Measurements from ENCODE around the gene ASXL2.

Gene ASXL2

DNA sequence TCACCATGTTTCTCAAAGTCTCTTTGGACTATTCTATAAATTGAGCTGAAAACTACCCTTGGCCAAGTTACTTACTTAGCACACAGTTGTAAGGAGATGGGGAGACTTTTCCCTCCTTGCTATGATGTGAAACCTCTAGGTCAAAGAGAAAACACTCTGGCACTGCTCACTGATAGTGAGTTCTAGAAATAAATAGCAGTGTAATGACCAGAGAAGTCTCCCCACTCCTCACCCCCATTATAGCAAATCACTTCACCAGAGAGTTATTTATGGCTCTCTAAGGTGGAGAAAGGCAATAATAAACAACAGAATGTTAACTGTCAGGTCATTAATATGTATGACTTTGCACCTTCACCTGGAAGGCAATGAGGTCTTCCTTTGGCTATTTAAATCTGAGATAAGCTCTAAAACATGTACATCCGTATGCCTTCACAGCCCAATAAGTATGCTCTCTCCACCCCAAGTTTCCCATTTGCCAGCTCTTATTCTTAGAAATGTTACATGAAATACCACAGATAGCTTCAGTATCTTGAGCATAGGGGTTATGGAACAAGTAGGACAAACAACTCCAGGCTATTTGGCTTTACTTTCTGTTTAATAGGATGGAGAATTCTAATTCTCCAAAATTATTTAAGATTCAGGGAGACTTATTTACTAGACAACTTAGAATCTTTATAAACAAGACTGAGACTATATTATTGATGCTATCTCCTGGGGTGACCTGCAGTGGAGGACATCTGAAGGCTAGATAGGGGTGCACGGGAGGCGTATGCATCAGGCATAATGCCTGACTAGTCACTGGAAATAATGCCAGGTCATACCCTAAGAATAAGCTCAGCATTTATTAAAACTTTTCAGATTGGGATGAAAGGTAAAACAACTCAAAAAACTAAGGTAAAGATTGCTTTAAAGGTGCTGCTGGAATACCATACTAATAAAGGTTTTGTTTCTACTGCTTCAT is 139.6 kb downstream of the ASXL2 start:
- H3K4me3 Mint-ChIP-seq, result no peak overlapping the region
- H3K36me3 Mint-ChIP-seq, result peaks cover 35% of the 10 kb centered on the region
- peaks cover 21% of the 10 kb centered on the region for H3K4me1 Mint-ChIP-seq
- H3K27ac Mint-ChIP-seq, result no peak overlapping the region
- H3K27me3 Mint-ChIP-seq, result no peaks in the 10 kb centered on the region
- DNase-seq, result no peak
- CTCF ChIA-PET, result interaction anchor here (0.5 to 1.2 kb wide), 3 partner anchors 38 to 401 kb away, joined by 3 read pairs; no protein-coding TSS in a partner anchor
- H3K9me3 Mint-ChIP-seq, result no peaks in the 10 kb centered on the region

DNA sequence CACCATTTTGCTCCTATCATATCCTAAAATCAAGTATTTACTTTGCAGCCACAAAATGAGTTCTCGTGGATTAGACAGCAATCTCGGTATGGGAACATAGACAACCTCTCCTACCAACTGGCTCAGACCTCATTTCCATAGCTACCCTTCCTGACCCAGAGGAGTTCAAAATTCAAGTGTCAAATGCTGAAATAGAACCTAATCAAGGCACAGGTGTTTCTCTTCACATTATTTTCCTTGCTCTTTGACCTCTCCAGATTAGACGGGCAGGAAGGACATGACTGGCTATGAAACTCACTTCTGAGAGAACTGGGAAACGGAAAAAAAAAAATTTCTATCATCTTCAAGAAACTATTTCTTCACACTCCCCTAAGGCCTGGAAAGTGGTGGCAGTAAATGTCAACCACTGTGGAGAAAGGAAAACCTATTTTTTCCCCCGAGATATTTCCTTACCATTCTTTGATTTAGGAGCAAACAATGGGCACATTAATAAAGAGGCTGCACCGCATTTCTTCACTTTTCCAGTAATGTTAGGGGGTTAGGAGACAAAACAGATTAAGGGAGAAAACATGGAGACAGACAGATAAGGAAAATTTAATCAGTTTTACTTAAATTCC is 141.3 kb downstream of the ASXL2 start:
- no peak overlapping the region for H3K27ac Mint-ChIP-seq

DNA sequence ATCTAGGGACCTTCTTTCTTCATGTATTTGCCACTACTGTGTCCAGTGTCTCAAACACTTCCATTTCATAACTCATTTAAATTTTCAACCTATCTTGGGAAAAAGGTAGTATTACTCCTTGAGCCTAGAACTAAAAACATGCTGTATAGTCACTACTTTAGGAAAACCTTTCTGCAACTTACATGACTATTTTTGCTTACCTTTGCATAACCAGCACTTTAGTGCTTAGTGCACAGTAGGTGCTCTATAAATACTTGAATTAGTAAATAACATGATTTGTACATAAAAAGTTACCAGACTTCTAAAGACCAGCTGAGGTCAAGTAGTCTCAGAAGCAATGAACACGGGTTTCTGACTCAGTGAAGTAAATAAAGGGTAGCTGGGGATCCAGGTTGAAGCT is 142.5 kb downstream of the ASXL2 start:
- H3K4me1 Mint-ChIP-seq, result no peaks in the 10 kb centered on the region
- H3K4me3 Mint-ChIP-seq, result no peak overlapping the region
- no peak for DNase-seq
- peaks cover 9% of the 10 kb centered on the region for H3K36me3 Mint-ChIP-seq
- no peaks in the 10 kb centered on the region for H3K9me3 Mint-ChIP-seq
- no peaks in the 10 kb centered on the region for H3K27me3 Mint-ChIP-seq
- CTCF ChIA-PET, result no interaction called here
- peak overlapping the region; percentile 21 for H3K27ac Mint-ChIP-seq

More for the DNA sequence above, 141.3 kb downstream of the ASXL2 start:
- Mint-ChIP-seq H3K4me1 (peaks cover 6% of the 10 kb centered on the region), H3K36me3 (peaks cover 21% of the 10 kb centered on the region), H3K4me3 (no peak overlapping the region), H3K9me3 (no peaks in the 10 kb centered on the region), H3K27me3 (no peaks in the 10 kb centered on the region)
- no peak for DNase-seq
- CTCF ChIA-PET, result interaction anchor here (0.6 kb wide), 1 partner anchor 545 kb away, joined by 3 read pairs; no protein-coding TSS in a partner anchor

DNA sequence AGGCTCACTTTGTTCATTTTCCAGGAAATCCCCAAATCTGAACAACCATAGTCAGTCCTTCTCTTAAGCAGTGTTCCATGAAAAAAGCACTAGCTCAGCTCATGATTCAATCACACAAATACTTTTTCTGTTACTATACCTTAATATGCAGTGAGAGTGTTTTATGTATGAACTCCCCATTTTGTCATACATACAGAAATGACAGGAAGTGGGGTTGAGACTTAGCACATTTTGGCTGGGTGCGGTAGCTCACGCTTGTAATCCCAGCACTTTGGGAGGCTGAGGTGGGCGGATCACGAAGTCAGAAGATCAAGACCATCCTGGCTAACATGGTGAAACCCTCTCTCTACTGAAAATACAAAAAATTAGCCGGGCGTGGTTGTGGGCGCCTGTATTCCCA is 149.7 kb downstream of the ASXL2 start:
- Mint-ChIP-seq H3K27me3 (peaks cover 11% of the 10 kb centered on the region), H3K36me3 (no peaks in the 10 kb centered on the region), H3K4me1 (no peaks in the 10 kb centered on the region), H3K9me3 (no peaks in the 10 kb centered on the region), H3K27ac (no peak overlapping the region), H3K4me3 (no peak overlapping the region)
- DNase-seq, result no peak
- CTCF ChIA-PET, result no interaction called here

DNA sequence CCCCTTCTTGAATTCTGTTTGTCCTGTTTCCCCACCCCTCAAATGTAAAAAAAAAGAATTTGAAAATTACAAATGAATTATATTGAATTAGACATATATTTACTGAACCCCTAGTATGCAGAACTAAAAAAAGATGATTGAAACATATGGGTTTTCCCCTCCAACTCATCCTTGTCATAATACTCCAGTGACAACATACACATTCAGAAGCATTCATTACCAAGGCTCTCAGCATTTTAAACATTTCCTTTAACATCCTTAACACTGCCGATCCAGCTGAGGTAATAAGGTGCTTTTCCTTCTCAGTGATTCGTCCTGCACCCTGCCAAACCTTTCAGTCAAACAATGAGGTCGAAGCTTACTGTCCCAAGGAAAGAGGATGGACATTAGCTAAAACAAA is 151.8 kb downstream of the ASXL2 start:
- Mint-ChIP-seq H3K4me3 (no peak overlapping the region), H3K27me3 (peaks cover 17% of the 10 kb centered on the region), H3K27ac (no peak overlapping the region), H3K36me3 (no peaks in the 10 kb centered on the region), H3K9me3 (no peaks in the 10 kb centered on the region), H3K4me1 (peaks cover 6% of the 10 kb centered on the region)
- DNase-seq, result no peak
- CTCF ChIA-PET, result interaction anchor here (1.0 kb wide), 1 partner anchor 16 kb away, joined by 4 read pairs; no protein-coding TSS in a partner anchor

DNA sequence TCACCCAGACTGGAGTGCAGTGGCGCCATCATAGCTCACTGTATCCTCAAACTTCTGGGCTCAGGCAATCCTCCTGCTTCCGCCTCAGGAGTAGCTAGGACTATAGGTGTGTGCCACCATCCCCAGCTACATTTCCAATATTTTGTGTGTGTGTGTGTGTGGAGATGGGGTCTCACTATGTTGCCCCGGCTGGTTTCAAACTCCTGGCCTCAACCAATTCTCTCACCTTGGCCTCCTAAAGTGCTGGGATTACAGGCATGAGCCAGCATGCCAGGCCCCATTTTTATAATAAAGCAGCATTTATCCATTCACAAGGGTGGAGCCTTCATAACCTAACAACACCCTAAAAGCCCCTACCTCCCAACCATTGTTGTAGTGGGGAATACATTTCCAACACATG is 152.4 kb downstream of the ASXL2 start:
- Mint-ChIP-seq H3K9me3 (no peaks in the 10 kb centered on the region), H3K4me1 (peaks cover 7% of the 10 kb centered on the region), H3K27me3 (peaks cover 18% of the 10 kb centered on the region), H3K36me3 (no peaks in the 10 kb centered on the region), H3K27ac (no peak overlapping the region), H3K4me3 (no peak overlapping the region)
- DNase-seq, result no peak
- CTCF ChIA-PET, result no interaction called here

DNA sequence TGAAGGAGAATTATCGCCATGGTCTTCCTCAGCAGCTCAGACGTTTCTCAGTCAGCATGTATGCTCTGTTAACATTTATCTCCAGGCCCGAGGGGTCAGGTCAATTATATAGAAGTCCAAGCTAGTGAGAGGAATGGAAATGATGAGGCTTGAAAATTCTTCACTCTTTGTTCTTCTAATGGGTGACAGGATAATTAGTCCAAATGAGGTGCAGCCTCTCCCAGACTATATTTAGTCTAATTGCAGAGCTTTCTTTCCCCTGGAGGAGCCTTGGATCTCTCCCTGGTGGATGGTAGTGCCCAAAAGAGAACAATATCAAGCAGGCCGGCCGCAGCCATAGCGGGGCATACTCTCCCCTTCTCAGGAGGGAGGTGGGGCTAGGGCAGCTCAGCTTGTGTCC is 153.5 kb downstream of the ASXL2 start:
- Mint-ChIP-seq H3K36me3 (no peaks in the 10 kb centered on the region), H3K4me1 (peaks cover 7% of the 10 kb centered on the region), H3K9me3 (no peaks in the 10 kb centered on the region), H3K27me3 (peaks cover 18% of the 10 kb centered on the region), H3K4me3 (no peak overlapping the region), H3K27ac (no peak overlapping the region)
- CTCF ChIA-PET, result no interaction called here
- no peak for DNase-seq

DNA sequence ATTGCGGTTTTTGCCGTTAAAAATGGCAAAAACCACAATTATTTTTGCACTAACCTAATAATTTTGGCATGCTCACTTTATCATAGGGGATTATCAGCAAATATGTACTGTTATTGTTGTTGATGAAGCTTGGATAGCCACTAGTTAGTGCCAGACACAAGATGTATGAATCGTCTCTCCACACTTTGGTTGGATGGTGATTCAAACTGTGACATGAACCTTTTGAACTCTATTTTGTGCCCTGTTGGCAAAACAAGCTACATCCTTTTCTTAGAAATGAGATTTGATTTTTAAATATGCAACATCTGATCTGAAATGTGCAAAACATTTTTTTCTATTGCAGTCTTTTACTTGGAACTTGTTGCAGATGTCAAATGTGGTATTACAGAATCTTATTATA is 156.1 kb downstream of the ASXL2 start:
- no peak for DNase-seq
- H3K27ac Mint-ChIP-seq, result no peak overlapping the region
- CTCF ChIA-PET, result no interaction called here
- H3K9me3 Mint-ChIP-seq, result no peaks in the 10 kb centered on the region
- H3K36me3 Mint-ChIP-seq, result no peaks in the 10 kb centered on the region
- peaks cover 12% of the 10 kb centered on the region for H3K4me1 Mint-ChIP-seq
- H3K4me3 Mint-ChIP-seq, result no peak overlapping the region
- H3K27me3 Mint-ChIP-seq, result peaks cover 17% of the 10 kb centered on the region

DNA sequence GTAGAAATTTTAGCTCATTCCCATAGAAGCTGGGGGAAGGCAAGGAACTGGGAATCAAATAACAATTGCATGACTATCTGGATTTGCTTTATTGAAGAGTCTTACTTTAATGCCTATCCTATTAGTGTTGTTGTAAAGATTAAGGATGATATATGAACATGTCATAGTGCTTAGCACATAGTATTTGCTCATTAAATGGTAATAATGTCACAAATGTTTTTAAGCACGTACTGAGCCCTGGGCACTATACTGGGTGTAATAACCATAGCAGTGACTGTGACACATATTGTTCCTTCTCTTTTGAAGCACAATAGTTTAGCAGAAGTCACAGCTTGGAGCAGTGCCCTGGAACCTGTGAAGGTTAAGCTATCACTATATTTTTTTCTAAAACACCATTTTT is 157.7 kb downstream of the ASXL2 start:
- H3K36me3 Mint-ChIP-seq, result no peaks in the 10 kb centered on the region
- no peak for DNase-seq
- H3K9me3 Mint-ChIP-seq, result no peaks in the 10 kb centered on the region
- H3K4me1 Mint-ChIP-seq, result peaks cover 12% of the 10 kb centered on the region
- H3K27me3 Mint-ChIP-seq, result peaks cover 16% of the 10 kb centered on the region
- no peak overlapping the region for H3K27ac Mint-ChIP-seq
- no peak overlapping the region for H3K4me3 Mint-ChIP-seq
- CTCF ChIA-PET, result interaction anchor here (1.3 kb wide), 1 partner anchor 21 kb away, joined by 6 read pairs; no protein-coding TSS in a partner anchor

DNA sequence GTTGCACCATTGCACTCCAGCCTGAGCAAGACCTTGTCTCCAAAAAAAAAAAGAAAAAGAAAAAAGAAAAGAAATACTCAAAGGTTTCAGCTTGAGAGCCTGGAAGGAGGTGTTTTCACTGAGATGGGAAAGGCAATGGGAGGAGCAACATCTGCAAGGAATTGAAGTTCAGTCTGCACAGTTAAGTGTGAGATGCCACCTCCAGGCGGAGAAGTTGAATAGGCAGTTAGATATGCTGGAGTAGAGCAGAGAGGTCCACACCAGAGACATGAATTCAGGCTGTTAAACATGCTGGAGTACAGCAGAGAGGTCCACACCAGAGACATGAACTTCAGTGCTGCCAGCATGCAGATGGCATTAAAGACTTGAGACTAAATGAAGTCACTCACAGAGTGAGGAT is 163.5 kb downstream of the ASXL2 start:
- Mint-ChIP-seq H3K27me3 (peaks cover 41% of the 10 kb centered on the region), H3K4me1 (peaks cover 15% of the 10 kb centered on the region), H3K4me3 (no peak overlapping the region), H3K36me3 (no peaks in the 10 kb centered on the region), H3K9me3 (no peaks in the 10 kb centered on the region), H3K27ac (no peak overlapping the region)
- no peak for DNase-seq
- CTCF ChIA-PET, result no interaction called here

DNA sequence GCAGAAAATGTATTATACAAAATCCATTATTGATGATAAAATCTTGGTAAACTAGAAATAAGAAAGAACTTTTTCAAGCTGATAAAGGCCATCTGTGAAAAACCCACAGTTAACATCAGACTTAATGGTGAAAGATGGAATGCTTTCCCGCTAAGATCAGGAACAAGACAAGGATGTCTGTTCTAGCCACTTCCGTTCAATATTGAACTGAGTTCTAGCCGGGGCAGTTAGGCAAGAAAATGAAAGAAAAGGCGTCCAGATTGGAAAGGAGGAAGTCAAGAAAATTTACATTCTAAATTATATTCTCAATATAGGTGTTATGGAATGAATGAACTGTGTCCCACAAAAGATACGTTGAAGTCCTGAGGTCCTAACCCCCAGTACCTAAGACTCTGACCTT is 165.8 kb downstream of the ASXL2 start:
- Mint-ChIP-seq H3K27me3 (peaks cover 49% of the 10 kb centered on the region), H3K27ac (no peak overlapping the region), H3K36me3 (no peaks in the 10 kb centered on the region), H3K4me1 (peaks cover 10% of the 10 kb centered on the region), H3K9me3 (no peaks in the 10 kb centered on the region), H3K4me3 (no peak overlapping the region)
- no peak for DNase-seq
- CTCF ChIA-PET, result interaction anchor here (0.9 kb wide), 1 partner anchor 141 kb away, joined by 3 read pairs; no protein-coding TSS in a partner anchor

DNA sequence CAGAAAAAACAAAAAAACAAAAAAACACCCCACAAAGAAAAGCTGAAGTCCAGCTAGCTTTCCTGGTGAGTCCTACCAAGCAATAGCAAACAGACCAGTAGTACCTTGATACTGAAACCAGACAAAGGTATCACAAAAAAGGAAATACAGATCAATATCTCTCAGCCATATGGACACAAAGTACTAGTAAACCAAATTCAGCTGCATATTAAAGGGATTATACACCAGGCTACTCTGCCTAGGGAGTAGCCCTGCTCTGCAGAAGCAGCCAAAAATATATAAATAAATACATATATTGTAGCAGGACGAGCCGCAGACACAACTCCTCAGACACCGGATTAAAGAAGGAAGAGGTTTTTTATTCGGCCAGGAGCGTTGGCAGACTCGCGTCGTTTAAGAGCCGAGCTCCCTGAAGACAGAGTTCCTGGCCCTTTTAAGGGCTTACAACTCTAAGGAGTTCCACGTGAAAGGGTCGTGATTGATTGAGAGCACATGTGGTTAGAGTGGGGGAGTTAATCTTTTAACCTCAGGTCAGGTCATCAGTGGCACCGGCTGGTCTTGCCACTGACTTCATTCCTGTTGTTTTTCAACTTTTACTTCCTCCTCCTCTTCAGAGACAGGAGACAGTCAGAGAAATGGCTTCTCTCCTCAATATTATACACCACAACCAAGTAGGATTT is 166.5 kb downstream of the ASXL2 start:
- no peak overlapping the region for H3K27ac Mint-ChIP-seq
- CTCF ChIA-PET, result interaction anchor here (0.9 kb wide), 1 partner anchor 142 kb away, joined by 3 read pairs; no protein-coding TSS in a partner anchor
- H3K4me3 Mint-ChIP-seq, result peak overlapping the region; percentile 50
- no peaks in the 10 kb centered on the region for H3K9me3 Mint-ChIP-seq
- H3K36me3 Mint-ChIP-seq, result no peaks in the 10 kb centered on the region
- H3K4me1 Mint-ChIP-seq, result peaks cover 10% of the 10 kb centered on the region
- peaks cover 49% of the 10 kb centered on the region for H3K27me3 Mint-ChIP-seq
- no peak for DNase-seq

DNA sequence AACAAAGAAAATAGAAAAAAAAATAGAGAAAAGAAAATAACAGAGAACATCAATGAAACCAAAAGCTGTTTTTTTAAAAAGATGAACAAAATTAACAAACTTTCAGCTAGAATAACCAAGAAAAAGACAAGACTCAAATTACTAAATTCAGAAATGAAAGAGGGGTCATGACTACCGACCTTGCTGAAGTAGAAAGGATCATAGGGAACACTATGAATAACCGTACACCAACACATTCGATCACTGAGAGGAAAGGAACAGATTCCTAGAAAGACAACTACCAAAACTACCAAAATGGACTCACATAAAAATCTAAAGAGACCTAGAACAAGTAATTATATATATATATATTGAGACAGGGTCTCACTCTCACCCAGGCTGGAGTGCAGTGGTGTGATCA is 167.5 kb downstream of the ASXL2 start:
- Mint-ChIP-seq H3K4me3 (no peak overlapping the region), H3K27me3 (peaks cover 48% of the 10 kb centered on the region), H3K36me3 (no peaks in the 10 kb centered on the region), H3K9me3 (no peaks in the 10 kb centered on the region), H3K27ac (no peak overlapping the region), H3K4me1 (peaks cover 10% of the 10 kb centered on the region)
- DNase-seq, result no peak
- CTCF ChIA-PET, result interaction anchor here (2.5 kb wide), 1 partner anchor 11 kb away, joined by 12 read pairs; no protein-coding TSS in a partner anchor

DNA sequence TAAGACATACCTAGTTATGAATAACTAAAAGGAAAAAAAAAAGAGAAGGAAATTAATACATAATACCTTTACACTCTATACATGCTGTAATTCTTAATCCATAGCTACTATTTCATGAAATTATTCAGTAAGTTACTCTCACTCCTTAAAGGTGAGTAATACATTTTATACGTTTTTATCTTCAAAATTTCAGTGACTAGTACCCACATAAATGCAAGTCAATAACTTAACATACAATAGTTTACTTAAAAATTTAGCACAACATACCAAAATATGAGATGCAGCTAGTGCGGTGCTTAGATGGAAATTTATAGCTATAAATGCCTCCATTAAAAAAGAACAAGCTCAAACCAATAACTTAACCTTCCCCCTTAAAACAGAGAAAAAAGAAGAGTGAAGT is 168.9 kb downstream of the ASXL2 start:
- CTCF ChIA-PET, result interaction anchor here (1.2 to 2.5 kb wide), 2 partner anchors 10 to 44 kb away, joined by 3 to 12 read pairs; no protein-coding TSS in a partner anchor
- no peak overlapping the region for H3K27ac Mint-ChIP-seq
- H3K4me3 Mint-ChIP-seq, result no peak overlapping the region
- no peaks in the 10 kb centered on the region for H3K9me3 Mint-ChIP-seq
- H3K36me3 Mint-ChIP-seq, result no peaks in the 10 kb centered on the region
- DNase-seq, result no peak
- peaks cover 10% of the 10 kb centered on the region for H3K4me1 Mint-ChIP-seq
- H3K27me3 Mint-ChIP-seq, result peaks cover 39% of the 10 kb centered on the region
